Nephron progenitor cell (in vitro differentiated cells): ENCODE measurements around the gene APBB1IP.

Experiments used
- DNase-seq: peaks from one replicate; pipeline ENCODE4 v3.0.0; 2021
- H3K27ac Mint-ChIP-seq: 2 replicates; pipeline ENCODE4 v1.8.0; 2021; ENCODE audit warnings: mild to moderate bottlenecking, moderate library complexity, mixed read lengths
- H3K27me3 Mint-ChIP-seq: 2 replicates; pipeline ENCODE4 v1.8.0; 2021; ENCODE audit warnings: mild to moderate bottlenecking, low read depth, mixed read lengths; ENCODE audit not compliant: poor library complexity
- H3K36me3 Mint-ChIP-seq: 2 replicates; pipeline ENCODE4 v1.8.0; 2021; ENCODE audit warnings: low read depth, mixed read lengths
- H3K4me1 Mint-ChIP-seq: 2 replicates; pipeline ENCODE4 v1.8.0; 2021; ENCODE audit warnings: mixed read lengths
- H3K4me3 Mint-ChIP-seq: 2 replicates; pipeline ENCODE4 v1.8.0; 2021; ENCODE audit warnings: mild to moderate bottlenecking, moderate library complexity, mixed read lengths
- H3K9me3 Mint-ChIP-seq: 2 replicates; pipeline ENCODE4 v1.8.0; 2021; ENCODE audit warnings: mild to moderate bottlenecking, moderate library complexity, mixed read lengths
- CTCF ChIP-seq: fragments of 200-600 bp; sonication (generic); IDR thresholded peaks from 2 replicates; pipeline ENCODE4 v1.5.0; 2021; ENCODE audit warnings: antibody characterized with exemption

Gene APBB1IP

GRCh38 chr10:26534384-26534783 lies 96.2 kb downstream of the APBB1IP start:
- DNase-seq, result no peak
- TF ChIP-seq CTCF, result no peak
- Mint-ChIP-seq H3K9me3 (no peaks in the 10 kb centered on the region), H3K4me3 (no peak overlapping the region), H3K36me3 (no peaks in the 10 kb centered on the region), H3K4me1 (no peaks in the 10 kb centered on the region), H3K27ac (no peak overlapping the region), H3K27me3 (peaks cover 7% of the 10 kb centered on the region)

GRCh38 chr10:26540601-26541000 lies 102.5 kb downstream of the APBB1IP start:
- TF ChIP-seq CTCF, result no peak
- Mint-ChIP-seq H3K27me3 (peaks cover 13% of the 10 kb centered on the region), H3K4me1 (peaks cover 10% of the 10 kb centered on the region), H3K27ac (no peak overlapping the region), H3K36me3 (no peaks in the 10 kb centered on the region), H3K9me3 (no peaks in the 10 kb centered on the region), H3K4me3 (no peak overlapping the region)
- DNase-seq, result no peak

GRCh38 chr10:26543567-26544306 lies 105.6 kb downstream of the APBB1IP start:
- no peak for DNase-seq
- TF ChIP-seq CTCF, result no peak
- no peak overlapping the region for H3K4me3 Mint-ChIP-seq

GRCh38 chr10:26544932-26545331 lies 106.8 kb downstream of the APBB1IP start:
- H3K27ac Mint-ChIP-seq, result no peak overlapping the region
- H3K36me3 Mint-ChIP-seq, result no peaks in the 10 kb centered on the region
- no peak for TF ChIP-seq CTCF
- peaks cover 10% of the 10 kb centered on the region for H3K4me1 Mint-ChIP-seq
- DNase-seq, result no peak
- no peak overlapping the region for H3K4me3 Mint-ChIP-seq
- peaks cover 13% of the 10 kb centered on the region for H3K27me3 Mint-ChIP-seq
- peaks cover 10% of the 10 kb centered on the region for H3K9me3 Mint-ChIP-seq

More at GRCh38 chr10:26543567-26544306, 105.6 kb downstream of the APBB1IP start:
- no peak overlapping the region for H3K27ac Mint-ChIP-seq
- peaks cover 10% of the 10 kb centered on the region for H3K4me1 Mint-ChIP-seq
- no peaks in the 10 kb centered on the region for H3K36me3 Mint-ChIP-seq
- H3K27me3 Mint-ChIP-seq, result peaks cover 14% of the 10 kb centered on the region
- no peaks in the 10 kb centered on the region for H3K9me3 Mint-ChIP-seq

- H3K36me3 Mint-ChIP-seq, result peaks cover 5% of the 10 kb centered on the region
- peaks cover 6% of the 10 kb centered on the region for H3K27me3 Mint-ChIP-seq
- no peaks in the 10 kb centered on the region for H3K4me1 Mint-ChIP-seq
- no peak overlapping the region for H3K27ac Mint-ChIP-seq
- H3K9me3 Mint-ChIP-seq, result peaks cover 28% of the 10 kb centered on the region
- no peak for DNase-seq
- TF ChIP-seq CTCF, result no peak
- H3K4me3 Mint-ChIP-seq, result no peak overlapping the region
Observed at GRCh38 chr10:26550774-26551526, 112.8 kb downstream of the APBB1IP start.
